HEK293T (cell line): ENCODE data around the gene GIPC2.

ENCODE experiments used
- BHLHE40 ChIP-seq: fragments of 450-650 bp; IDR thresholded peaks from 2 replicates; pipeline ENCODE4 v1.6.1; 2016; ENCODE audit warnings: mild to moderate bottlenecking, moderate library complexity, borderline replicate concordance
- ELF4 ChIP-seq: fragments of 450-650 bp; IDR thresholded peaks from 2 replicates; pipeline ENCODE4 v1.6.1; 2017; ENCODE audit warnings: antibody characterized with exemption
- FOXA1 ChIP-seq: fragments of 450-650 bp; IDR thresholded peaks from 2 replicates; pipeline ENCODE4 v1.6.1; 2016; ENCODE audit warnings: mild to moderate bottlenecking
- FOXM1 ChIP-seq: fragments of 450-650 bp; IDR thresholded peaks from 2 replicates; pipeline ENCODE4 v1.6.1; 2017; ENCODE audit warnings: mild to moderate bottlenecking, borderline replicate concordance
- HDGF ChIP-seq: fragments of 450-650 bp; IDR thresholded peaks from 2 replicates; pipeline ENCODE4 v1.6.1; 2017; ENCODE audit warnings: antibody characterized with exemption, borderline replicate concordance
- L3MBTL2 ChIP-seq: fragments of 450-650 bp; conservative IDR thresholded peaks from 2 replicates; pipeline ENCODE4 v1.6.1; 2016; ENCODE audit warnings: mild to moderate bottlenecking
- NFRKB ChIP-seq: fragments of 450-650 bp; IDR thresholded peaks from 2 replicates; pipeline ENCODE4 v1.6.1; 2016; ENCODE audit warnings: mild to moderate bottlenecking, moderate library complexity
- SP1 ChIP-seq: fragments of 450-650 bp; IDR thresholded peaks from 2 replicates; pipeline ENCODE4 v1.6.1; 2017
- SUZ12 ChIP-seq: fragments of 450-650 bp; IDR thresholded peaks from 2 replicates; pipeline ENCODE4 v1.6.1; 2016; ENCODE audit warnings: mild to moderate bottlenecking
- TARDBP ChIP-seq: fragments of 450-650 bp; IDR thresholded peaks from 2 replicates; pipeline ENCODE4 v1.6.1; 2016
- ZNF384 ChIP-seq: fragments of 450-650 bp; IDR thresholded peaks from 2 replicates; pipeline ENCODE4 v1.6.1; 2016
- TF ChIP-seq, protein P1 (sequence below): fragments of 450-650 bp; IDR thresholded peaks from 2 replicates; pipeline ENCODE4 v1.6.1; 2016

DNA sequence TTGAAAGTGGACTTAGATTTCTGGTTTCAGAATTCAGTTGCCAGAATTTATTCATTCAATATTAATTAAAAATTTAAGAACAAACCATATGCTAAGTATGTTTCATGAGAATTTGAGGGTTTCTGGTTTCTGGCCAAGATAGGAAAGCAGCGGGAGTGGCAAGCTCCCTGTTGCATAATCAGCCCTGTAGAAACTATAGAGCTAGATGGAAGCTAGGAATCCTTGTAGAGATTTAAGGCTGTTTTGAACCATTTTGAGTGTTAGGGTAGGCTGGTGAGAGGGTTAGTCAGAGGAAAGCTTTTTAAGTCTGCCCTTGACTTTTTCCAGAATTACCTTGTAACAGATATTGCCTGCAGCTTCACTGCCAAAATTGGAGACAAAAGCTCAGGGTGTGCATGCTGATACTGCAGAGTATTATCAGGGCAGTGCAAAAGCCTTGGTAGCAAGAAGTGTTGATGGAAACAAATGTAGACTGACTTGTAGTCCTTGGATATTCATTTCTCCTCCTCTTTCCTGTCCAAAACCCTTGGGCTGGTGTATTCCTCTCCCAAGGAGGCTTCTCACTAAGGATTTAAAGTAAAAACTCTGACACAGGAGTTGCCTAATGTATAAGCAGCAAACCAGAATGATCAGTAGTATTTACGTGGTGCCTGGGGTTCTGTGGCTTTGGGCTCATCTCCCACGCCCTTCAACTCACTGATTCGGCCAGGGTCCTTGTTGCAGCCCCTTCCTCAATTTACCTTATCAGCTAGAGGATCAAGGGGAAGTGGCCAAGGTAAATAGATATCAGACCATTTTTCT, 12.6 kb upstream of the GIPC2 start:
- TF ChIP-seq SP1 (no peak), SUZ12 (no peak), HDGF (no peak), BHLHE40 (no peak), FOXA1 (no peak), ELF4 (no peak), FOXM1 (no peak), TARDBP (no peak), ZNF384 (no peak), L3MBTL2 (no peak), NFRKB (no peak)
- TF ChIP-seq, protein P1, sequence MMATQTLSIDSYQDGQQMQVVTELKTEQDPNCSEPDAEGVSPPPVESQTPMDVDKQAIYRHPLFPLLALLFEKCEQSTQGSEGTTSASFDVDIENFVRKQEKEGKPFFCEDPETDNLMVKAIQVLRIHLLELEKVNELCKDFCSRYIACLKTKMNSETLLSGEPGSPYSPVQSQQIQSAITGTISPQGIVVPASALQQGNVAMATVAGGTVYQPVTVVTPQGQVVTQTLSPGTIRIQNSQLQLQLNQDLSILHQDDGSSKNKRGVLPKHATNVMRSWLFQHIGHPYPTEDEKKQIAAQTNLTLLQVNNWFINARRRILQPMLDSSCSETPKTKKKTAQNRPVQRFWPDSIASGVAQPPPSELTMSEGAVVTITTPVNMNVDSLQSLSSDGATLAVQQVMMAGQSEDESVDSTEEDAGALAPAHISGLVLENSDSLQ: no peak
